IMR-90 (cell line): ENCODE measurements around the gene ARFGAP2. TPM values are rescaled to one million over a fixed set of nuclear protein-coding genes. Genes with fewer than 3 reads are reported as not detected.
A peak's percentile ranks its signal among the peaks of the same experiment; 100 is the strongest.

Experiments
- ATAC-seq: fragments of 200-7000 bp; cut with Tn5 transposase; 2 replicates; pipeline ENCODE4 v1.9.1; 2020; ENCODE audit warnings: low read depth, mild to moderate bottlenecking, moderate library complexity
- BruUV-seq: library from RNA; stranded (reverse); fragments of 400-500 nt; replicated peaks from 2 replicates; lab custom pipeline; 2021; lab: Mats Ljungman, UMichigan
- CTCF ChIA-PET: fragments of 300-600 bp; formaldehyde crosslinking; extraction: SDS; loops from one replicate; lab custom pipeline; 2021; ENCODE audit warnings: antibody characterized with exemption; lab: Yijun Ruan, JAX
- POLR2A ChIA-PET: fragments of 300-600 bp; sonication (Branson Sonifier 250); formaldehyde crosslinking; loops from one replicate; lab custom pipeline; 2022; ENCODE audit warnings: antibody characterized with exemption; ENCODE audit not compliant: unreplicated experiment; lab: Charles Lee
- DNase-seq: peaks from one replicate; pipeline ENCODE4 v3.0.0; 2013
- H2AFZ ChIP-seq: replicated peaks from 2 replicates; pipeline ENCODE3; 2013; ENCODE audit warnings: low read length, mild to moderate bottlenecking; ENCODE audit not compliant: poor library complexity
- H2AK5ac ChIP-seq: 2 replicates; pipeline ENCODE4 v1.6.1; 2013; ENCODE audit warnings: low read depth, low read length, inconsistent platforms
- H2AK9ac ChIP-seq: replicated peaks from 2 replicates; pipeline ENCODE3; 2013; ENCODE audit warnings: mild to moderate bottlenecking, low read depth, low read length, moderate library complexity; ENCODE audit not compliant: poor library complexity
- H2BK120ac ChIP-seq: 2 replicates; pipeline ENCODE4 v1.6.1; 2013; ENCODE audit warnings: low read depth, low read length, inconsistent platforms
- H2BK15ac ChIP-seq: 3 replicates; pipeline ENCODE4 v1.6.1; 2013; ENCODE audit warnings: low read depth, low read length, inconsistent platforms
- H2BK20ac ChIP-seq: 2 replicates; pipeline ENCODE4 v1.6.1; 2013; ENCODE audit warnings: low read depth, mild to moderate bottlenecking, inconsistent platforms, low read length, moderate library complexity
- H2BK5ac ChIP-seq: 2 replicates; pipeline ENCODE4 v1.6.1; 2013; ENCODE audit warnings: mild to moderate bottlenecking, low read depth, low read length, inconsistent platforms; ENCODE audit not compliant: poor library complexity, severe bottlenecking
- H3K14ac ChIP-seq: replicated peaks from 2 replicates; pipeline ENCODE4 v1.6.1; 2013; ENCODE audit warnings: low read depth, low read length, inconsistent platforms
- H3K18ac ChIP-seq: 2 replicates; pipeline ENCODE4 v1.6.1; 2013; ENCODE audit warnings: low read depth, low read length, control low read depth
- H3K23ac ChIP-seq: 2 replicates; pipeline ENCODE4 v1.6.1; 2013; ENCODE audit warnings: low read depth, low read length, inconsistent platforms
- H3K27ac ChIP-seq: 2 replicates; pipeline ENCODE4 v1.5.1; 2013; ENCODE audit warnings: mild to moderate bottlenecking, control low read depth, low read length; ENCODE audit not compliant: insufficient read depth
- H3K27me3 ChIP-seq: 2 replicates; pipeline ENCODE4 v1.6.1; 2013; ENCODE audit warnings: low read length; ENCODE audit not compliant: control insufficient read depth, insufficient read depth
- H3K36me3 ChIP-seq: 2 replicates; pipeline ENCODE4 v1.6.1; 2013; ENCODE audit warnings: low read length, mixed read lengths; ENCODE audit not compliant: control insufficient read depth, insufficient read depth
- H3K4ac ChIP-seq: 2 replicates; pipeline ENCODE4 v1.6.1; 2013; ENCODE audit warnings: low read depth, low read length, inconsistent platforms
- H3K4me1 ChIP-seq: 2 replicates; pipeline ENCODE4 v1.6.1; 2013; ENCODE audit warnings: low read length, mixed read lengths; ENCODE audit not compliant: control insufficient read depth, insufficient read depth
- H3K4me2 ChIP-seq: 2 replicates; pipeline ENCODE4 v1.6.1; 2013; ENCODE audit warnings: low read depth, mild to moderate bottlenecking, control low read depth, low read length, moderate library complexity
- H3K4me3 ChIP-seq: 2 replicates; pipeline ENCODE4 v1.5.1; 2013; ENCODE audit warnings: low read depth, mild to moderate bottlenecking, control low read depth, low read length, moderate library complexity; ENCODE audit not compliant: insufficient read depth
- H3K56ac ChIP-seq: 2 replicates; pipeline ENCODE4 v1.6.1; 2013; ENCODE audit warnings: low read length, inconsistent platforms; ENCODE audit not compliant: insufficient read depth; ENCODE audit errors: extremely low read depth
- H3K79me1 ChIP-seq, 2 experiments: 2 replicates each; pipeline ENCODE4 v1.6.1; 2013; ENCODE audit warnings: low read length in 2 of 2, inconsistent platforms in 1 of 2, low read depth in 1 of 2
- H3K9ac ChIP-seq: 2 replicates; pipeline ENCODE4 v1.6.1; 2013; ENCODE audit warnings: low read depth, low read length, control low read depth
- H3K9me1 ChIP-seq: 2 replicates; pipeline ENCODE4 v1.6.1; 2013; ENCODE audit warnings: low read length, inconsistent platforms; ENCODE audit not compliant: insufficient read depth
- H3K9me3 ChIP-seq: 2 replicates; pipeline ENCODE4 v1.6.1; 2013; ENCODE audit warnings: low read length; ENCODE audit not compliant: control insufficient read depth, insufficient read depth
- H4K20me1 ChIP-seq: 2 replicates; pipeline ENCODE4 v1.6.1; 2013; ENCODE audit warnings: low read length, inconsistent platforms; ENCODE audit not compliant: insufficient read depth
- H4K5ac ChIP-seq: 2 replicates; pipeline ENCODE4 v1.6.1; 2013; ENCODE audit warnings: mild to moderate bottlenecking, low read depth, low read length, control low read depth
- H4K8ac ChIP-seq, 2 experiments: 2 replicates each; pipeline ENCODE4 v1.6.1; 2013; ENCODE audit warnings: low read depth in 2 of 2, low read length in 2 of 2, control low read depth in 1 of 2, inconsistent platforms in 1 of 2
- H4K91ac ChIP-seq: 2 replicates; pipeline ENCODE4 v1.6.1; 2013; ENCODE audit warnings: low read depth, low read length, inconsistent platforms; ENCODE audit not compliant: insufficient read depth
- CTCF ChIP-seq: conservative IDR thresholded peaks from 2 replicates; pipeline ENCODE4 v1.5.1; 2012; ENCODE audit warnings: mild to moderate bottlenecking, low read depth, low read length, improper control_type of control experiment
- RAD21 ChIP-seq: IDR thresholded peaks from 2 replicates; pipeline ENCODE4 v1.6.1; 2012; ENCODE audit warnings: low read length, improper control_type of control experiment
- RFX5 ChIP-seq: IDR thresholded peaks from 2 replicates; pipeline ENCODE4 v1.8.0; 2012; ENCODE audit warnings: low read depth, mild to moderate bottlenecking, low read length, moderate library complexity
- SMC3 ChIP-seq: fragments of 150-350 bp; IDR thresholded peaks from 2 replicates; pipeline ENCODE4 v1.6.1; 2016; ENCODE audit warnings: low read depth, mild to moderate bottlenecking, antibody characterized with exemption, low read length, moderate library complexity
- WGBS, 2 experiments: methylation state at CpG; one replicate each; pipeline versions ENCODE4 v1.1.5 to v1.1.7; 2013; ENCODE audit warnings: missing lambda C conversion rate in 2 of 2; ENCODE audit not compliant: insufficient read length in 1 of 2; ENCODE audit errors: extremely low coverage in 2 of 2; 5-methylcytosine and 5-hydroxymethylcytosine counted together
- dilution Hi-C: fragments of 300-500 bp; cut with HindIII; formaldehyde crosslinking; loops from one replicate; pipeline ENCODE4 v1.14.3; 2018; ENCODE audit warnings: low sequenced_read_pairs; ENCODE audit not compliant: unreplicated experiment
- in situ Hi-C: fragments of 300-500 bp; cut with MboI; formaldehyde crosslinking; loops from 3 replicates; pipeline ENCODE4 v1.14.3; 2019; ENCODE audit warnings: low sequenced_read_pairs, inconsistent platforms, mixed read lengths
- intact Hi-C: fragments of 100-400 bp; cut with micrococcal nuclease; formaldehyde crosslinking; loops from 2 replicates; pipeline ENCODE4 v1.10.0; 2022
- polyA plus RNA-seq, 3 experiments: library from polyadenylated mRNA; depleted of rRNA; stranded (reverse); fragments of >200 nt; gene quantifications; 2 replicates each; pipeline ENCODE4 v1.2.3, GENCODE V29; 2012; ENCODE audit warnings: low replicate concordance in 1 of 3
- total RNA-seq: library from RNA; depleted of rRNA; stranded (reverse); fragments of >200 nt; gene quantifications from 2 replicates; pipeline ENCODE4 v1.2.3, GENCODE V29; 2012

The ARFGAP2 gene
- total and polyA plus RNA-seq, 2 of the 4 experiments (the other 2 are of a cell fraction): 54.7 to 87.8 TPM

- Histone ChIP-seq H2BK120ac (no peak overlapping the region), H2AK9ac (no peak overlapping the region), H4K5ac (no peak overlapping the region), H4K8ac (no peak overlapping the region), H2BK5ac (no peak overlapping the region), H3K9ac (no peak overlapping the region), H2BK20ac (no peak overlapping the region), H2AK5ac (no peak overlapping the region), H3K79me1 (peaks cover 3 to 41% of the 10 kb centered on the region in 2 experiments; a peak in 3 of 4 replicates), H4K91ac (no peak overlapping the region), H3K56ac (no peak overlapping the region), H2AFZ (no peak overlapping the region), H3K27me3 (no peaks in the 10 kb centered on the region), H3K18ac (no peak overlapping the region), H3K4me1 (peaks cover 11% of the 10 kb centered on the region), H3K4ac (no peak overlapping the region), H3K4me3 (no peak overlapping the region), H4K20me1 (0 out of 2 replicates have a peak, but pooled peaks cover 10% of the 10 kb centered on the region), H3K36me3 (peaks cover 28% of the 10 kb centered on the region), H3K4me2 (no peak overlapping the region), H3K14ac (no peak overlapping the region), H3K9me3 (no peaks in the 10 kb centered on the region), H2BK15ac (no peak overlapping the region), H3K23ac (no peak overlapping the region), H3K9me1 (0 out of 2 replicates have a peak, but pooled peaks cover 3% of the 10 kb centered on the region), H3K27ac (no peak overlapping the region)
- TF ChIP-seq RAD21: peak; percentile 61
- TF ChIP-seq SMC3: peak; percentile 23; the same call in 1 of the 2 replicates
- no peak for TF ChIP-seq RFX5
- TF ChIP-seq CTCF: peak; percentile 56
- ChIA-PET POLR2A (no interaction called here), CTCF (interaction anchor here (1.0 kb wide), 1 partner anchor 79 kb away, joined by 4 read pairs; no protein-coding TSS in a partner anchor)
- in situ Hi-C loops: loop anchor here (5.0 kb wide), 1 partner anchor 83 kb away; no protein-coding TSS in a partner anchor
- dilution Hi-C loops: no loop called here
- peak; percentile 35 for DNase-seq
- intact Hi-C loops: no loop called here
- ATAC-seq: no peak
- no CpG with 5 or more reads among the region's 1 CpG for WGBS, 2 experiments
- BruUV-seq: no TSS peak
These were observed 2.9 kb upstream of the ARFGAP2 start for GRCh38 chr11:47179655-47179991.
